ENCODE data around the gene BRPF1.

BRPF1 gene

GRCh38 chr3:9731206-9732079 lies at the start of gene BRPF1:
Gene BRPF1, plus strand, starts transcription at chr3:9731735. Its CDS starts 2,406 bp downstream, at chr3:9734141.
- DNase-seq (ENCODE audit: low read depth) = peak; percentile 100

GRCh38 chr3:9682096-9682495 lies 49.4 kb upstream of the BRPF1 start:
- DNase-seq (ENCODE audit: low read depth) = no peak

GRCh38 chr3:9683426-9683825 lies 48.1 kb upstream of the BRPF1 start:
- DNase-seq (ENCODE audit: low read depth) = no peak

GRCh38 chr3:9685216-9686049 lies 46.1 kb upstream of the BRPF1 start:
- DNase-seq (ENCODE audit: low read depth) = no peak

GRCh38 chr3:9686050-9686550 lies 45.4 kb upstream of the BRPF1 start:
- no peak for DNase-seq (ENCODE audit: low read depth)

GRCh38 chr3:9686703-9687102 lies 44.8 kb upstream of the BRPF1 start:
- DNase-seq (ENCODE audit: low read depth) = no peak

GRCh38 chr3:9687514-9687913 lies 44.0 kb upstream of the BRPF1 start:
- DNase-seq (ENCODE audit: low read depth) = no peak

- DNase-seq (ENCODE audit: low read depth) = no peak
Measured at GRCh38 chr3:9688961-9689360, 42.6 kb upstream of the BRPF1 start.

GRCh38 chr3:9689757-9690156 lies 41.8 kb upstream of the BRPF1 start:
- no peak for DNase-seq (ENCODE audit: low read depth)

- no peak for DNase-seq (ENCODE audit: low read depth)
Measured at GRCh38 chr3:9690451-9691450, 40.8 kb upstream of the BRPF1 start.

- no peak for DNase-seq (ENCODE audit: low read depth)
Measured at GRCh38 chr3:9691636-9692035, 39.9 kb upstream of the BRPF1 start.

GRCh38 chr3:9692416-9692815 lies 39.1 kb upstream of the BRPF1 start:
- no peak for DNase-seq (ENCODE audit: low read depth)

GRCh38 chr3:9695345-9695744 lies 36.2 kb upstream of the BRPF1 start:
- no peak for DNase-seq (ENCODE audit: low read depth)

GRCh38 chr3:9695746-9696145 lies 35.8 kb upstream of the BRPF1 start:
- DNase-seq (ENCODE audit: low read depth) = no peak

- no peak for DNase-seq (ENCODE audit: low read depth)
Measured at GRCh38 chr3:9696480-9697220, 34.9 kb upstream of the BRPF1 start.

GRCh38 chr3:9697892-9698291 lies 33.6 kb upstream of the BRPF1 start:
- no peak for DNase-seq (ENCODE audit: low read depth)

- no peak for DNase-seq (ENCODE audit: low read depth)
Measured at GRCh38 chr3:9698293-9698692, 33.2 kb upstream of the BRPF1 start.

GRCh38 chr3:9700536-9700935 lies 31.0 kb upstream of the BRPF1 start:
- DNase-seq (ENCODE audit: low read depth) = no peak

- no peak for DNase-seq (ENCODE audit: low read depth)
Measured at GRCh38 chr3:9701006-9701405, 30.5 kb upstream of the BRPF1 start.

- DNase-seq (ENCODE audit: low read depth) = no peak
Measured at GRCh38 chr3:9701711-9702110, 29.8 kb upstream of the BRPF1 start.

- no peak for DNase-seq (ENCODE audit: low read depth)
Measured at GRCh38 chr3:9703240-9703639, 28.3 kb upstream of the BRPF1 start.

All from activated T-cell treated with anti-CD3 and anti-CD28 coated beads for 48 hours (primary cell).